Adrenal gland (tissue), 12 donors: Measurements from ENCODE around the gene NOP9. TPM values are rescaled to one million over a fixed set of nuclear protein-coding genes. Genes with fewer than 3 reads are reported as not detected.

Experiments
- polyA plus RNA-seq, 3 donors: library from polyadenylated mRNA; stranded (reverse); fragments of 200-250 nt in 2 of 3; fragments of 350-450 nt in 1 of 3; fragmentation: Illumina TruSeq in 1 of 3; extraction: RNeasy Lipid Tissue Mini Kit (QIAGEN cat#74804) in 1 of 3; gene quantifications; one replicate each; pipeline ENCODE4 v1.2.3, GENCODE V29; 2013 to 2014
- small RNA-seq, 2 donors: library from RNA; depleted of rRNA; stranded (forward); fragments of <200 nt; gene quantifications; one replicate each; pipeline ENCODE3, GENCODE V24; 2016
- total RNA-seq, 9 donors: library from RNA; depleted of rRNA in 4 of 9; stranded (reverse); fragments of >200 nt in 4 of 9; fragments of 120-200 nt in 1 of 9; fragmentation: NEBNext Ultra II Directional in 1 of 9; extraction: Animal tissue kit (Norgen Biotek cat#: 25700) in 1 of 9; gene quantifications; one replicate each; pipeline versions ENCODE4 v1.1.0 to v1.2.4, GENCODE V29; 2013 to 2023
- donor health status: healthy with polysubstance abuse.
- donor health status: Bipolar disorder and iron deficiency.
- donor health status: DM: yes; HTN: yes; CAD: no.
- donor health status: DM: no; HTN: no; CAD: no.
- donor health status: DM: no; HTN: no; CAD: no.
- donor health status: DM: yes; HTN: yes; CAD: no.

The NOP9 gene
- total and polyA plus RNA-seq, 12 donors: 9.1 to 28.2 (median 18.2) TPM

Small RNAs within 50 kb of the gene (small RNA-seq; reads per million reads assigned to genes)
- gene RF00026: 0 reads per million in 2 donors

Other genes starting within 250 kb of the NOP9 start
Only the 30 nearest of the 34 such genes appear.
- 100 to 1,000 TPM in 8 of 9 donors, 10 to 100 TPM in 1; 88.9 to 401 (median 143) TPM for gene DCAF11, start 185.1 kb upstream of the NOP9 start, total RNA-seq
- gene DCAF11, start 185.1 kb upstream of the NOP9 start, polyA plus RNA-seq: 10 to 100 TPM; 40.4 to 94.0 (median 42.3) TPM
- 10 to 100 TPM in 1 of 9 donors, 1 to 10 TPM in 8; 3.3 to 20.2 (median 4.7) TPM for gene NRL, start 184.9 kb upstream of the NOP9 start, total RNA-seq
- gene NRL, start 184.9 kb upstream of the NOP9 start, polyA plus RNA-seq: 1 to 10 TPM; 2.2 to 3.5 (median 3.1) TPM
- gene FITM1, start 169.2 kb upstream of the NOP9 start, total RNA-seq: 10 to 100 TPM in 4 of 9 donors, 1 to 10 TPM in 5; 6.5 to 15.7 (median 9.7) TPM
- 10 to 100 TPM in 2 of 3 donors, 1 to 10 TPM in 1; 4.6 to 25.7 (median 13.4) TPM for gene FITM1, start 169.2 kb upstream of the NOP9 start, polyA plus RNA-seq
- 100 to 1,000 TPM; 208 to 359 (median 277) TPM for gene PSME1, start 163.7 kb upstream of the NOP9 start, total RNA-seq
- gene PSME1, start 163.7 kb upstream of the NOP9 start, polyA plus RNA-seq: 100 to 1,000 TPM; 205 to 386 (median 313) TPM
- 10 to 100 TPM; 22.5 to 65.7 (median 40.5) TPM for gene EMC9, start 158.3 kb upstream of the NOP9 start, total RNA-seq
- 100 to 1,000 TPM in 2 of 3 donors, 10 to 100 TPM in 1; 21.6 to 149 (median 127) TPM for gene EMC9, start 158.3 kb upstream of the NOP9 start, polyA plus RNA-seq
- 100 to 1,000 TPM; 107 to 362 (median 191) TPM for gene PSME2, start 153.2 kb upstream of the NOP9 start, total RNA-seq
- 100 to 1,000 TPM; 388 to 752 (median 687) TPM for gene PSME2, start 153.2 kb upstream of the NOP9 start, polyA plus RNA-seq
- gene RNF31, start 152.4 kb upstream of the NOP9 start, total RNA-seq: 100 to 1,000 TPM in 1 of 9 donors, 10 to 100 TPM in 8; 32.8 to 165 (median 59.7) TPM
- 100 to 1,000 TPM in 2 of 3 donors, 10 to 100 TPM in 1; 59.3 to 351 (median 198) TPM for gene RNF31, start 152.4 kb upstream of the NOP9 start, polyA plus RNA-seq
- 100 to 1,000 TPM in 4 of 9 donors, 10 to 100 TPM in 5; 32.4 to 119 (median 98.3) TPM for gene IRF9, start 138.6 kb upstream of the NOP9 start, total RNA-seq
- 100 to 1,000 TPM; 118 to 151 (median 129) TPM for gene IRF9, start 138.6 kb upstream of the NOP9 start, polyA plus RNA-seq
- gene REC8, start 127.8 kb upstream of the NOP9 start, total RNA-seq: 10 to 100 TPM in 4 of 9 donors, 1 to 10 TPM in 5; 1.3 to 18.5 (median 9.4) TPM
- 100 to 1,000 TPM in 1 of 3 donors, 10 to 100 TPM in 1, 1 to 10 TPM in 1; 3.6 to 111 (median 38.9) TPM for gene REC8, start 127.8 kb upstream of the NOP9 start, polyA plus RNA-seq
- gene IPO4, start 111.0 kb upstream of the NOP9 start, total RNA-seq: 10 to 100 TPM; 29.7 to 84.9 (median 45.4) TPM
- gene IPO4, start 111.0 kb upstream of the NOP9 start, polyA plus RNA-seq: 10 to 100 TPM; 19.1 to 43.2 (median 23.8) TPM
- 100 to 1,000 TPM in 2 of 9 donors, 10 to 100 TPM in 7; 60.0 to 123 (median 90.4) TPM for gene TM9SF1, start 104.4 kb upstream of the NOP9 start, total RNA-seq
- 10 to 100 TPM; 43.7 to 67.2 (median 56.1) TPM for gene TM9SF1, start 104.4 kb upstream of the NOP9 start, polyA plus RNA-seq
- under 1 TPM in 1 of 9 donors, not detected in 8; 0.46 TPM for gene TSSK4, start 94.2 kb upstream of the NOP9 start, total RNA-seq
- under 1 TPM in 1 of 3 donors, not detected in 2; 0.07 TPM for gene TSSK4, start 94.2 kb upstream of the NOP9 start, polyA plus RNA-seq
- gene CHMP4A, start 86.4 kb upstream of the NOP9 start, total RNA-seq: 10 to 100 TPM; 32.9 to 68.6 (median 56.5) TPM
- 100 to 1,000 TPM in 2 of 3 donors, 10 to 100 TPM in 1; 71.1 to 118 (median 104) TPM for gene CHMP4A, start 86.4 kb upstream of the NOP9 start, polyA plus RNA-seq
- 10 to 100 TPM; 20.3 to 53.7 (median 28.6) TPM for gene MDP1, start 83.8 kb upstream of the NOP9 start, total RNA-seq
- 10 to 100 TPM; 32.2 to 40.2 (median 39.4) TPM for gene MDP1, start 83.8 kb upstream of the NOP9 start, polyA plus RNA-seq
- 100 to 1,000 TPM; 154 to 454 (median 216) TPM for gene NEDD8, start 67.5 kb upstream of the NOP9 start, total RNA-seq
- 100 to 1,000 TPM; 136 to 448 (median 215) TPM for gene NEDD8, start 67.5 kb upstream of the NOP9 start, polyA plus RNA-seq
- 100 to 1,000 TPM in 8 of 9 donors, 10 to 100 TPM in 1; 92.5 to 188 (median 131) TPM for gene GMPR2, start 66.9 kb upstream of the NOP9 start, total RNA-seq
- 100 to 1,000 TPM in 1 of 3 donors, 10 to 100 TPM in 2; 70.6 to 103 (median 98.0) TPM for gene GMPR2, start 66.9 kb upstream of the NOP9 start, polyA plus RNA-seq
- gene TINF2, start 57.2 kb upstream of the NOP9 start, total RNA-seq: 100 to 1,000 TPM in 5 of 9 donors, 10 to 100 TPM in 4; 76.3 to 216 (median 101) TPM
- gene TINF2, start 57.2 kb upstream of the NOP9 start, polyA plus RNA-seq: 100 to 1,000 TPM in 2 of 3 donors, 10 to 100 TPM in 1; 57.8 to 179 (median 103) TPM
- gene TGM1, start 36.7 kb upstream of the NOP9 start, total RNA-seq: 1 to 10 TPM in 3 of 9 donors, under 1 TPM in 5, not detected in 1; 0.28 to 1.4 (median 0.88) TPM
- gene TGM1, start 36.7 kb upstream of the NOP9 start, polyA plus RNA-seq: 1 to 10 TPM in 2 of 3 donors, under 1 TPM in 1; 0.44 to 2.7 (median 2.2) TPM
- 10 to 100 TPM; 26.0 to 40.0 (median 32.3) TPM for gene RABGGTA, start 28.3 kb upstream of the NOP9 start, total RNA-seq
- 100 to 1,000 TPM in 1 of 3 donors, 10 to 100 TPM in 2; 15.7 to 124 (median 90.7) TPM for gene RABGGTA, start 28.3 kb upstream of the NOP9 start, polyA plus RNA-seq
- gene DHRS1, start 70 bp upstream of the NOP9 start, total RNA-seq: 10 to 100 TPM; 11.4 to 68.1 (median 36.1) TPM
- gene DHRS1, start 70 bp upstream of the NOP9 start, polyA plus RNA-seq: 10 to 100 TPM; 19.8 to 38.7 (median 37.6) TPM
- gene CIDEB, start 8.1 kb downstream of the NOP9 start, total RNA-seq: 10 to 100 TPM; 16.4 to 80.3 (median 40.5) TPM
- 10 to 100 TPM; 17.5 to 73.7 (median 37.4) TPM for gene CIDEB, start 8.1 kb downstream of the NOP9 start, polyA plus RNA-seq
- gene LTB4R2, start 10.3 kb downstream of the NOP9 start, total RNA-seq: 10 to 100 TPM in 2 of 9 donors, 1 to 10 TPM in 6, under 1 TPM in 1; 0.42 to 11.1 (median 4.2) TPM
- 1 to 10 TPM in 2 of 3 donors, under 1 TPM in 1; 0.57 to 2.7 (median 1.8) TPM for gene LTB4R2, start 10.3 kb downstream of the NOP9 start, polyA plus RNA-seq
- gene LTB4R, start 11.7 kb downstream of the NOP9 start, total RNA-seq: 10 to 100 TPM in 5 of 9 donors, 1 to 10 TPM in 4; 1.4 to 21.0 (median 11.0) TPM
- 10 to 100 TPM in 2 of 3 donors, 1 to 10 TPM in 1; 9.4 to 30.2 (median 17.5) TPM for gene LTB4R, start 11.7 kb downstream of the NOP9 start, polyA plus RNA-seq
- gene ADCY4, start 35.2 kb downstream of the NOP9 start, total RNA-seq: 10 to 100 TPM in 5 of 9 donors, 1 to 10 TPM in 4; 3.9 to 34.0 (median 12.5) TPM
- gene ADCY4, start 35.2 kb downstream of the NOP9 start, polyA plus RNA-seq: 10 to 100 TPM in 2 of 3 donors, 1 to 10 TPM in 1; 4.5 to 70.1 (median 45.8) TPM
- gene RIPK3, start 40.1 kb downstream of the NOP9 start, total RNA-seq: 10 to 100 TPM in 1 of 9 donors, 1 to 10 TPM in 6, under 1 TPM in 2; 0.50 to 10.4 (median 3.6) TPM
- 1 to 10 TPM; 1.5 to 8.0 (median 4.6) TPM for gene RIPK3, start 40.1 kb downstream of the NOP9 start, polyA plus RNA-seq
- gene NFATC4, start 68.3 kb downstream of the NOP9 start, total RNA-seq: 100 to 1,000 TPM in 2 of 9 donors, 10 to 100 TPM in 7; 17.0 to 164 (median 48.2) TPM
- 100 to 1,000 TPM in 2 of 3 donors, 10 to 100 TPM in 1; 11.8 to 505 (median 390) TPM for gene NFATC4, start 68.3 kb downstream of the NOP9 start, polyA plus RNA-seq
- 10 to 100 TPM in 1 of 9 donors, 1 to 10 TPM in 8; 6.0 to 11.0 (median 7.0) TPM for gene NYNRIN, start 99.2 kb downstream of the NOP9 start, total RNA-seq
- 1 to 10 TPM; 2.2 to 6.1 (median 3.4) TPM for gene NYNRIN, start 99.2 kb downstream of the NOP9 start, polyA plus RNA-seq
- 10 to 100 TPM in 4 of 9 donors, 1 to 10 TPM in 5; 5.0 to 43.6 (median 10.0) TPM for gene CBLN3, start 129.8 kb downstream of the NOP9 start, total RNA-seq
- 10 to 100 TPM in 2 of 3 donors, 1 to 10 TPM in 1; 3.9 to 35.7 (median 21.3) TPM for gene CBLN3, start 129.8 kb downstream of the NOP9 start, polyA plus RNA-seq
- gene KHNYN, start 130.1 kb downstream of the NOP9 start, total RNA-seq: 10 to 100 TPM; 30.2 to 76.9 (median 46.3) TPM
- gene KHNYN, start 130.1 kb downstream of the NOP9 start, polyA plus RNA-seq: 10 to 100 TPM; 18.5 to 48.6 (median 36.2) TPM
- gene SDR39U1, start 142.9 kb downstream of the NOP9 start, total RNA-seq: 100 to 1,000 TPM in 1 of 9 donors, 10 to 100 TPM in 8; 35.0 to 100 (median 74.4) TPM
- gene SDR39U1, start 142.9 kb downstream of the NOP9 start, polyA plus RNA-seq: 100 to 1,000 TPM in 2 of 3 donors, 10 to 100 TPM in 1; 50.4 to 218 (median 162) TPM